WTC11 (cell line): ENCODE measurements around the gene NOSTRIN.

Experiments used
- NFYB ChIP-seq: sonication (generic); formaldehyde crosslinking; conservative IDR thresholded peaks from 2 replicates; pipeline ENCODE4 v1.8.0; 2022; ENCODE audit warnings: low read depth, missing genetic modification reagents
- SP1 ChIP-seq: sonication (generic); formaldehyde crosslinking; conservative IDR thresholded peaks from 2 replicates; pipeline ENCODE4 v1.8.1; 2022; ENCODE audit warnings: missing genetic modification reagents
- ZNF138 ChIP-seq: sonication (generic); formaldehyde crosslinking; conservative IDR thresholded peaks from 2 replicates; pipeline ENCODE4 v1.8.1; 2022; ENCODE audit warnings: mild to moderate bottlenecking, moderate library complexity, missing genetic modification reagents
- ZNF232 ChIP-seq: sonication (generic); formaldehyde crosslinking; IDR thresholded peaks from 2 replicates; pipeline ENCODE4 v1.8.0; 2022; ENCODE audit warnings: mild to moderate bottlenecking, missing genetic modification reagents
- TF ChIP-seq, protein P1 (sequence below): fragments of 200-600 bp; IDR thresholded peaks from 2 replicates; pipeline ENCODE4 v1.8.0; 2022; ENCODE audit warnings: antibody characterized with exemption
- TF ChIP-seq, protein P2 (sequence below): fragments of 250-450 bp; sonication (Bioruptor Pico); IDR thresholded peaks from 2 replicates; pipeline ENCODE4 v1.9.0; 2021; ENCODE audit warnings: mild to moderate bottlenecking
- TF ChIP-seq, protein P3 (sequence below): sonication (generic); formaldehyde crosslinking; IDR thresholded peaks from 2 replicates; pipeline ENCODE4 v1.8.0; 2022; ENCODE audit warnings: mild to moderate bottlenecking, missing genetic modification reagents

DNA sequence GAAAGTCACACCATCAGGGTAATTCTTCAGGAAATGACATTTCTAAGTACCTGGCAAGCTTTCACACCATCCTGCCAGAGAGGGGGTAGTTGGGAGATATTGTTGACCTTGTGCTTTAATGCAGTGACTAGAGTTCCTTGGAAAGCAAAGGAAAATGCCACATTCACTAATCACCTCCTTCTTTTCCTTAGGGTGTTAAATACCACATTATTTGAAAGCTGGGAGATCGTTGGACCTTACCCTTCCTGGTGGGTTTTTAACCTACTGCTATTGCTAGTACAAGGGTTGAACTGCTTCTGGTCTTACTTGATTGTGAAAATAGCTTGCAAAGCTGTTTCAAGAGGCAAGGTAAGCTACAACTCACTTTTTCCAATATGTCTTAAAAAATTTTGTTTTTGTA, 37.0 kb upstream of the NOSTRIN start:
- TF ChIP-seq ZNF232 (no peak), NFYB (CRISPR knock-in tag) (no peak), ZNF138 (no peak), SP1 (CRISPR knock-in tag) (no peak)
- TF ChIP-seq, protein P1, sequence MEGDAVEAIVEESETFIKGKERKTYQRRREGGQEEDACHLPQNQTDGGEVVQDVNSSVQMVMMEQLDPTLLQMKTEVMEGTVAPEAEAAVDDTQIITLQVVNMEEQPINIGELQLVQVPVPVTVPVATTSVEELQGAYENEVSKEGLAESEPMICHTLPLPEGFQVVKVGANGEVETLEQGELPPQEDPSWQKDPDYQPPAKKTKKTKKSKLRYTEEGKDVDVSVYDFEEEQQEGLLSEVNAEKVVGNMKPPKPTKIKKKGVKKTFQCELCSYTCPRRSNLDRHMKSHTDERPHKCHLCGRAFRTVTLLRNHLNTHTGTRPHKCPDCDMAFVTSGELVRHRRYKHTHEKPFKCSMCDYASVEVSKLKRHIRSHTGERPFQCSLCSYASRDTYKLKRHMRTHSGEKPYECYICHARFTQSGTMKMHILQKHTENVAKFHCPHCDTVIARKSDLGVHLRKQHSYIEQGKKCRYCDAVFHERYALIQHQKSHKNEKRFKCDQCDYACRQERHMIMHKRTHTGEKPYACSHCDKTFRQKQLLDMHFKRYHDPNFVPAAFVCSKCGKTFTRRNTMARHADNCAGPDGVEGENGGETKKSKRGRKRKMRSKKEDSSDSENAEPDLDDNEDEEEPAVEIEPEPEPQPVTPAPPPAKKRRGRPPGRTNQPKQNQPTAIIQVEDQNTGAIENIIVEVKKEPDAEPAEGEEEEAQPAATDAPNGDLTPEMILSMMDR: no peak
- TF ChIP-seq, protein P2, sequence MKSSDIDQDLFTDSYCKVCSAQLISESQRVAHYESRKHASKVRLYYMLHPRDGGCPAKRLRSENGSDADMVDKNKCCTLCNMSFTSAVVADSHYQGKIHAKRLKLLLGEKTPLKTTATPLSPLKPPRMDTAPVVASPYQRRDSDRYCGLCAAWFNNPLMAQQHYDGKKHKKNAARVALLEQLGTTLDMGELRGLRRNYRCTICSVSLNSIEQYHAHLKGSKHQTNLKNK (CRISPR knock-in tag): no peak
- TF ChIP-seq, protein P3, sequence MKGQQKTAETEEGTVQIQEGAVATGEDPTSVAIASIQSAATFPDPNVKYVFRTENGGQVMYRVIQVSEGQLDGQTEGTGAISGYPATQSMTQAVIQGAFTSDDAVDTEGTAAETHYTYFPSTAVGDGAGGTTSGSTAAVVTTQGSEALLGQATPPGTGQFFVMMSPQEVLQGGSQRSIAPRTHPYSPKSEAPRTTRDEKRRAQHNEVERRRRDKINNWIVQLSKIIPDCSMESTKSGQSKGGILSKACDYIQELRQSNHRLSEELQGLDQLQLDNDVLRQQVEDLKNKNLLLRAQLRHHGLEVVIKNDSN (CRISPR knock-in tag): no peak
